ENCODE data around the gene CHST2.

CHST2 gene

DNA sequence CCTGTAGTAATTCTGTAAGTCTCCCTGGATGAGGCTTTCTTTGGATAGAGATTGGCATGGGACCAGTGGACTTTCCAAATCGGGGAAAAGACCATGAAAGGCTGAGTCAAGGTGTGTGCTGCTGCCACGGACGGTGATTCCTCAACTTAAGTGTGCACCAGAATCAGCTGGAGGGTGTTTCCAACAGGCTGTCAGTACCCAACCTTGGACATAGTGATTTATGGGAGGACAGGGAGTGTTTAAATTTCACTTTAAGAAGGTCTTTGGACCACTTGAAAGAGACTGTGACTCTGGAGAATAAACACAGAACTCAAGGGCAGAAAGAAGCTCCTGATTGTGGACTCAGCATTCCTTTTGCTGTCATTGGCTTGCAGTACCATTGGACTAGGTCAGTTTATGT, 20.4 kb upstream of the CHST2 start:
- DNase-seq: no peak

DNA sequence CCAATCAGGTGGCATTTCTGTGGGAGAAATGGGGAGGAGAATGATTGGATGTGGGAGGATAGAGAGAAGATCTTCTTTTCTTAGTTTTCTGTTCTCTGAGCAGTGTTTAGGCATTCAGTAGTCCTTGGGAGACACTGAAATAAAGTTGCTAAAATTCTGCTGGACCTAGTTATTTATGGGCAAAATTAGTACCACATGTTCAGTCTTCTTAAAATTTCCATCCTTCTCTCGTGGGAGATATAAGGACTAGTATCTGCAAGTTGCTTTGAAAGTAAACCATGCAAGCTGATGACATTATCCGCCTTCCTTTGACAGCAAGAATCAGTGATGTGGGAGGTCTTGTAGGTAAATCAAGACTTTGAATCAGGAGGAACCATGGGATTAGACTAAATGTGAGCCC, 19.9 kb upstream of the CHST2 start:
- no peak for DNase-seq

DNA sequence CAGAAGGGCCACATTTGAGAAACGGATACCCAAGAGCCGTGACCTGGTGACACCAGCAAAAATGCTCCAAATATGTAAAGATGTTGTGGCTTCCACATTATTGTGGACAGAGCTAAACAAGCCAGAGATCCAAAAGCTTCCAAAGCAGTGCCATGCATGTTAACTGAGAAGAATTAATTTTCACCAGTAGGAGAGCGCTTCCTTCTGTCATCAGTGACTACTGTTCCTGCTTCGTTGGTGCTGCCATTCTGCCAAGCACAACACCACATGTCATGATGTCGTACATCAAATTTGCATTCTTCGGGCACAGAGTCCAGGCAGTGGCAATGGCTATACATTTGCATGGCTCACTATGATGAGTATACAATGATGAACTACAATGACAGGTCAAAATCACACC, 19.1 kb upstream of the CHST2 start:
- no peak for DNase-seq

DNA sequence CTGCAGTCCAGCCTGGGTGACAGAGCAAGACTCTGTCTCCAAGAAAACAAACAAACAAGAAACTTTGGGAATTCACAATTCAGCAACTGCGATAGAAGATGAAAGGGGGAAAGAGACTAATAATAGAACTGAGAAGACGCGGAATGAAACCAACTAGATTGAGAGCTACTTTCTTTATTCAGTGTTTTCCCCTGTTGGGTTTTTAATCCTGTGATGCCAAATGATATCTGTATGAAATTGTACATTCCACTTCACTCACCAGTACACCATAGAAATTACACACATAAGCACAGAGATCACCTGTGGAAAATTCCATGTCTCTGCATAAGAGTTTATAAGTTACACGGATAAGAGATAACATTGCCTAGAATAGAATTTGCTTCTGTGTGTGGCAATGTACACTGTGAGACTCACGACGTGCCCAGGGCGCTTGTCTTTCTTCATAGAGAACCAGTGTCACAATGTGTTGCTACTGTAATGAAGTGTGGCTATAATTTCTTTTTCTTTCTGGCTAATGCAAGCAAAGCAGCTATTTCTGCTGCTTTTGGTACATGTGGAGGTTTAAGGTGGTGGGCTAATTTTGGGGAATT, 17.7 kb upstream of the CHST2 start:
- no peak for DNase-seq

DNA sequence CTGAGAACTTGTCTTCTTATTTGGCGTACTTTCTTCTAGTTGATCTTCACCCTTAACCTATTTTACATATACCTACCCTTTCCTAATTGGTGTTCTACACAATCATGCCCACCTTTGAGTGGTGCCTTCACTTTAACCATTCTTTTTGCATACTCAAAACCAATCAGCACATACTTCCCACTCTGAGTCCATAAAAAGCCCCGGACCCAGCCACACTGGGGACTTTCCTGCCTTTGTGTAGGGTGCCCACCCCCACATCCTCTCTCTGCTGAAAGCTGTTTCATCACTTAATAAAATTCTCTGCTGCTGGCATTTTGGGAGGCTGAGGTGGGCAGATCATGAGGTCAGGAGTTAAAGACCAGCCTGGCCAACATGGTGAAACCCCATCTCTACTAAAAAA, 15.9 kb upstream of the CHST2 start:
- DNase-seq: no peak

DNA sequence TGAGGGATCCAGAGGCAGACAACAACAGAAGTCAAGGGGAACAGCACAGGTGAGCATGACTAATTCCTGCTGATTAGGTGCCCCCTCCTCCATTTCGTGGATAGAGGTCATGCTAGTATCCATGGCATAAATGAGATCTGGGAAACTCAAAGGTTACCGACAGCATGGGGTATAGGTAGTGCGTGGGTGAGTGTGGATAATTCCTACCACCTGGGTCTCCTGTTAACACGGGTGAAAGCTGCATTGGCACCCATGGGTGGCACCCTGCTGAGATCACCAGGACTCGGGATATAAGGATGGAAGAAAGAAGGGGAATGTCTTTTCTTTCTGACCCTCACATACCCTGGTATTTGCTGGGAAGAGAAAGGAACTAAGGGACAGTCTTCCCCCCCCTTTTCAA, 14.4 kb upstream of the CHST2 start:
- no peak for DNase-seq

DNA sequence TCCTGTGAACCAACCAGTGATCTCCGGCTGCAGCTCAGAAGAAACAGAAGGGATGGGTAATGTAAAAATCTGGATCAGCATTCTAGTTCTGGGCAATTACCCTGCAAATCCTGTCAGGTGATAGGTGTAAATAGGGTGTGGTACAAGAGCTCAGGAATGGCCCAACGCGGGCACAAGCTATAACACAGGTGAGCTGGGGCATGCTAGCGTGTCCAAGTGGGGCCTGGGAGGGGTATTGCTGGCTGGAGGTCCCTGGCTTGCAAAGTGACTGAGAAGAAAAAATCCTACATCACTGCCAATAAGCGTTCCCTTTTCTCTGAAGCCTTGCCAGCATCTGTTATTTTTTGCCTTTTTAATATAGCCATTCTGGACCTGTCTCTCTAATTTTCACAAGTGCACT, 9.7 kb upstream of the CHST2 start:
- no peak for DNase-seq

DNA sequence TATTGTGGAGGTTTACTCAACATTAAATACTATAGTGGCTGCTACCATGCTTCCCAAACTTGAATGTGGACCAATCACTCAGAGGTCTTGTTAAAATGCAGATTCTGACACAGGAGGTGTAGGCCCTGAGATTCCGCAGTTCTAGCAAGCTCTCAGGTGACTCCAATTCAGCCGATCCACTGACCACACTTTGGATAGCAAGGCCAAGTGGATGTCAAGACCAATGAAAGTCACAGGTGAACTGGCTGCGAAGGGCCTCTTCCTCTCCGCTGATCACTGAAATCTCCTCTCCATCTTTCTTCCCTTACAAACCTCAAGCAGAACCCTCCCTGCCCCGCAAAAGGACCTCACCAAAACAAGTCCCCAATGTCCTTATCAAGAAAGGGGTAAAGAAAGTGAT, 9.2 kb upstream of the CHST2 start:
- no peak for DNase-seq

DNA sequence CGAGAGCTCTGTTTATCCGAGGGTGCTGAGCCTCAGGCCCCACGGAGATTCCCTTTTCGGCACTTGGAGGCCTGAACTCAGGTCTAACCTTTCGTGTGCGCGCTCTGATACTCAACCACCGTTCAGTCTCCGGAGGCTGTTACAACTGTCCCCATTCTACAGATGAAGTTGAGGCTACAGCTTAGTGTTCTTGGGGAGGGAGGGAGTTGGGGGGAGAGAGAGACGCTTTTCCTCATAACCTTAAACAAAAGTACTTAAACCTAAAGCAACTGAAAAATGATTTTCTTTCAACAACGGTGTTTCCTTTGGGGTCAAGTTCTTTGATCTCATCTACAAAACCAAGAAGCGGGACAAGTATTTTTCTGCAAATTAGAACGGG, 952 bp upstream of the CHST2 start:
- no peak for DNase-seq

DNA sequence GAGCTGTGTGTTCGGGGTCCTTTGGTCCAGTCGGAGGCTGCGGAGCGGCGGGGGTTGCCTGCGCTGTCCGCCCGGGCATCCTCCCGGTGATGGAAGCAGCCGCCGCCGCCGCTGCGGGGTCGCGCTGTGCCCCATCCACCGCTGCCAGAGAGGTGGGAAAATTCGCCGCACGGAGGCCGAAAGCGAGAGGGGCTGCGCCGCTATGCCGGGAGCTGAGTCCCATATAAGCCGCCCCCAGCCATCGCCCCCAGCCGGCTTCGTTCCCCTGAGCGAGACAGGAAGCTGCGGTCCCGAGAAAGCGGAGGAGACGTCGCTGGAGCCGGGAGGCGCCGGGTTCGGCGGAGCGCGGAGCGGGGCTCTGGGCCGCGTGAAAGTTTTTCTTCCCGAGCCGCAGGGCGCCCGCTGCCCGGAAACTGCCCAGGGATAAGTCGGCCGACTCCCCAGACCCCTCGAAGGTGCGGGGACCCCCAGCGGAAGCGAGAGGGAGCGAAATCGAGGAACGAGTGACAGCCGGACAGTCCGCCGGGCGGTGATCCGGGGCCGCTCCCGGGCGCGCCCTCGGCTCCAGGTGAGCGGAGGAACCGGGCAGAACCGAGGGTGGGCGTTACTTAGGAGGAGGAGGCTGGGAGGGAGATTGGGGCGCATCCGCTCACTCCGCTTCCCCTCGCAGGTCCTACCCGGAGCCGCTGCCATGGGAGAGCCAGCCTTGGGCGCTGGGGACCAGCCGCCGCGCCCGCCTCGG, 574 bp downstream of the CHST2 start:
- peak; percentile 39 for DNase-seq

DNA sequence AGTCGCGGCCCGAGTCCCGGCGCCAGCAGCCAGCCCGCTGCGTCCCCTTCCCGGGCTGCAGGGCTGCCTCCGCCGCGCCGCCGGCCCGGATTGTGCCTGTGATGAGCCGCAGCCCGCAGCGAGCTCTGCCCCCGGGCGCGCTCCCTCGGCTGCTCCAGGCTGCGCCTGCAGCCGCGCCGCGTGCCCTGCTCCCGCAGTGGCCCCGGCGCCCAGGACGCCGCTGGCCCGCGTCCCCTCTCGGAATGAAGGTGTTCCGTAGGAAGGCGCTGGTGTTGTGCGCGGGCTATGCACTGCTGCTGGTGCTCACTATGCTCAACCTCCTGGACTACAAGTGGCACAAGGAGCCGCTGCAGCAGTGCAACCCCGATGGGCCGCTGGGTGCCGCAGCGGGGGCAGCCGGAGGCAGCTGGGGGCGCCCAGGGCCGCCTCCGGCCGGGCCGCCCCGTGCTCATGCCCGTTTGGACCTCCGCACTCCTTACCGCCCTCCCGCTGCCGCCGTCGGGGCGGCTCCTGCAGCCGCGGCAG, 1.2 kb downstream of the CHST2 start:
- DNase-seq: peak; percentile 35

DNA sequence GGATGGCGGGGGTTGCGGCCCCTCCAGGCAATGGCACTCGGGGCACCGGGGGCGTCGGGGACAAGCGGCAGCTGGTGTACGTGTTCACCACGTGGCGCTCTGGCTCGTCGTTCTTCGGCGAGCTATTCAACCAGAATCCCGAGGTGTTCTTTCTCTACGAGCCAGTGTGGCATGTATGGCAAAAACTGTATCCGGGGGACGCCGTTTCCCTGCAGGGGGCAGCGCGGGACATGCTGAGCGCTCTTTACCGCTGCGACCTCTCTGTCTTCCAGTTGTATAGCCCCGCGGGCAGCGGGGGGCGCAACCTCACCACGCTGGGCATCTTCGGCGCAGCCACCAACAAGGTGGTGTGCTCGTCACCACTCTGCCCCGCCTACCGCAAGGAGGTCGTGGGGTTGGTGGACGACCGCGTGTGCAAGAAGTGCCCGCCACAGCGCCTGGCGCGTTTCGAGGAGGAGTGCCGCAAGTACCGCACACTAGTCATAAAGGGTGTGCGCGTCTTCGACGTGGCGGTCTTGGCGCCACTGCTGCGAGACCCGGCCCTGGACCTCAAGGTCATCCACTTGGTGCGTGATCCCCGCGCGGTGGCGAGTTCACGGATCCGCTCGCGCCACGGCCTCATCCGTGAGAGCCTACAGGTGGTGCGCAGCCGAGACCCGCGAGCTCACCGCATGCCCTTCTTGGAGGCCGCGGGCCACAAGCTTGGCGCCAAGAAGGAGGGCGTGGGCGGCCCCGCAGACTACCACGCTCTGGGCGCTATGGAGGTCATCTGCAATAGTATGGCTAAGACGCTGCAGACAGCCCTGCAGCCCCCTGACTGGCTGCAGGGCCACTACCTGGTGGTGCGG, 1.9 kb downstream of the CHST2 start:
- peak; percentile 74 for DNase-seq

DNA sequence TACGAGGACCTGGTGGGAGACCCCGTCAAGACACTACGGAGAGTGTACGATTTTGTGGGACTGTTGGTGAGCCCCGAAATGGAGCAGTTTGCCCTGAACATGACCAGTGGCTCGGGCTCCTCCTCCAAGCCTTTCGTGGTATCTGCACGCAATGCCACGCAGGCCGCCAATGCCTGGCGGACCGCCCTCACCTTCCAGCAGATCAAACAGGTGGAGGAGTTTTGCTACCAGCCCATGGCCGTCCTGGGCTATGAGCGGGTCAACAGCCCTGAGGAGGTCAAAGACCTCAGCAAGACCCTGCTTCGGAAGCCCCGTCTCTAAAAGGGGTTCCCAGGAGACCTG, 2.5 kb downstream of the CHST2 start:
- no peak for DNase-seq

DNA sequence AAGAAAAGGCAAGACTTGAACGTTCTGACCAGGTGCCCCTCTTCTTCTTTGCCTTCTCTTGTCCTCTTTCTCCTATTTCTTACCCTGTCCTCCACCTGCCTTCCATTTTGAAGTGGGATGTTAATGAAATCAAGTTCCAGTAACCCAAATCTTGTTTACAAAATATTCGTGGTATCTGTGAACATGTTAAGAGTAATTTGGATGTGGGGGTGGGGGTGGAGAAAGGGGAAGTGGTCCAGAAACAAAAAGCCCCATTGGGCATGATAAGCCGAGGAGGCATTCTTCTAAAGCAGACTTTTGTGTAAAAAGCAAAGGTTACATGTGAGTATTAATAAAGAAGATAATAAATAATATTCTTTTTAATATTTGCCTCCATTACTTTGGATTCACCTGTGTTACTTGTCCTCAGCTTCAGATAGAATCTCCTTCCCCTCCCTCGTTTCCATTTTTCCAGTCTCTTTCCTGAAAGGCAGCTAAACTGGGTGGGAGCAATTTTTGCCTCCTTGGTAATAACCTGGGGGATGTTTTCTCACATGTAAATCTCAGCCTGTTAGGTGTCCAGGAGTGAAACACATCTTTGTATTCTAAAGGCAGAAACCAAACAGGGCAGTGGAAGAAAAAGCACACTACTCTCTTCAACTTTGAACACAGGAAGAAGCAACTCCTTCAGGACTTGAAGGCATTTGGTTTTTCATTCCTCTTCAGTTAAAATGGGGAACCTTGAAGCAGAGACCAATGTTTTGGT, 3.2 kb downstream of the CHST2 start:
- DNase-seq: no peak

DNA sequence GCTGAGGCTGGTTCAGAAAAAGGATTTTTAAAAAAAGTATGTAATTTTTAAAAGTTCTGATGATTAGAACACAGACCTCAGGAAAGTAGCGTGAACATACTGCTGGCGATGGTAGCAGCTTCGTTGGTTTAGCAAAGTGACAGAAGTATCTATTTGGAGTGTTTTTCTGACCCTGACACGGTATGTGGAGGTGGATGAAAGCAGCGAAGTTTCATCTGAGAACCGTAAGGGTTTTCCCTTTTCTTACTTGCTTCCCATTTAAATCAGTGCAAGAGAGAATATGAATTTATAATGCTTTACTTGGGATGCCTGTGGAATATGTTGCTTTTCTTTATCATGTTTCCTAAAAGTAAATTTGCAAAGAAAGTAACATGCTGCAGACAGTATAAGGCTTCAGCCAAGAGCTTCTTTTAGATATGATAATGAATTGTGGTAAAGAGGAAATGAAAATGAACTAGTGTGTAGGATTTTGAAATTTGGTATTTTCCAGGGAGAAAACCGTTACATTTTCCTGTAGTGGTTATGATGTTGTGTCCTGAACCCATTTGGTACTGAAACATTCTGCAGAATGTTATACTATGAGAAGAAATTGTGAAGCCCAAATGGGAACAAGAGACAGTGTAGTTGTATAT, 3.9 kb downstream of the CHST2 start:
- DNase-seq: no peak

DNA sequence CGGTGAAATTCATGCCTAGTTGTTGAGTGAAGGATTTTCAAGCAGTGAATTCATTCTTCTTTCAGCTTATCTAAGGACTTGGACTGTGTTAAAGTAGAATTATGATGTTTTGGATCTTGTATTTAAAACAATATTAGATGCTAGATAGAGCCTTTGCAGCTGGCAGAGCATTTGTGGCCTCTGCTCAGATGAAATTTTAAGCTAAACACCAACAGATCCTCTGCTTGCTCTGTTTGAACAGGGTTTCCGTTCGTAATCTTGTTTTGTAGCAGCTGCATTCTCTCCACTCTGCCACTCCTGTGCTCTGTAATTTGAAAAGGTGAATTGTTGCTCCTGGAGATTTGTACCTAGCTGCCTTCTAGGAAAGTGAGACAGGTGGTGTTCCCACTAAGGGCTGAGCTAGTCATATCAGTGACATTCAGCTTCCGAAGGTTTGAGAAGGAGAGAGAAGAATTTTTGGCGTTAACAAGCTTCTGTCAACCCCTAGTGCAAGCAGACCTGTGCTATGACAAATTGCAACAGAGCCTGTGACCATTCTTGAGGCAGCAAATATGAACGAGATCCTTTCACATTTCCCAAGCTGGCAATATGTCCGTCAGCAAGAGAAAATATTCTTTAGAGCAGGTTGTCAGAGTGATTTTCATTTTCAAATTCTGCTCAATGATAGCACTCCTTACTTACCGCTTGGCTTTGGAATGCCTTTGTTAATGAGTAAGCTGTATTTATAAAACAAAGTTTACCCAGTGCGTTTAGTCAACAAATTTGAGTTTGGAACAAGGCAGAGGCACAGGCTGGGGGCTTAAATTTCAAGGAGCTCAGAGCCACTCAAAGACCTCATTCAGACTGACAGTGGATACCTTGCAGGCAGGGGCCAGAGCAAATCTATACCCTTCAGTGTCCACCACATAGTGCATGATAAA, 5.3 kb downstream of the CHST2 start:
- no peak for DNase-seq

DNA sequence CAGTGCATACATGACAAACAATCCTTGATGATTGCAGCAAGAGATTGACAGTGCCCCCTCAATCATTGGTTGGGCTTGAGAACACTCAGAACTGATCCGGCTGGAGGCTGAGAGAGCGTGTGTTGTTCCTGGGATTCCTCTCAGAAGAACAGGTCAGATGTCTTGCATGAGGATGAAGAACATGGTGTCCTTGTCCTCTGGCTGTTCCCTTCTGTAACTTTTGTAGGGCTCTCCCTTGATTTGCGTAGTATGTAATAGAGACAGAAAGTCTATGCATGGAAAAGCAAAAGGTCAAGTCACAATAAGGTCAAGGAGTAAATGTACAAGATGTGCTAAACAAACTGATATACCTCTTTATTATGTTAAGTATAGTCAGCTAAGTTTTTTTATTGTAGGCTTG, 8.2 kb downstream of the CHST2 start:
- no peak for DNase-seq

DNA sequence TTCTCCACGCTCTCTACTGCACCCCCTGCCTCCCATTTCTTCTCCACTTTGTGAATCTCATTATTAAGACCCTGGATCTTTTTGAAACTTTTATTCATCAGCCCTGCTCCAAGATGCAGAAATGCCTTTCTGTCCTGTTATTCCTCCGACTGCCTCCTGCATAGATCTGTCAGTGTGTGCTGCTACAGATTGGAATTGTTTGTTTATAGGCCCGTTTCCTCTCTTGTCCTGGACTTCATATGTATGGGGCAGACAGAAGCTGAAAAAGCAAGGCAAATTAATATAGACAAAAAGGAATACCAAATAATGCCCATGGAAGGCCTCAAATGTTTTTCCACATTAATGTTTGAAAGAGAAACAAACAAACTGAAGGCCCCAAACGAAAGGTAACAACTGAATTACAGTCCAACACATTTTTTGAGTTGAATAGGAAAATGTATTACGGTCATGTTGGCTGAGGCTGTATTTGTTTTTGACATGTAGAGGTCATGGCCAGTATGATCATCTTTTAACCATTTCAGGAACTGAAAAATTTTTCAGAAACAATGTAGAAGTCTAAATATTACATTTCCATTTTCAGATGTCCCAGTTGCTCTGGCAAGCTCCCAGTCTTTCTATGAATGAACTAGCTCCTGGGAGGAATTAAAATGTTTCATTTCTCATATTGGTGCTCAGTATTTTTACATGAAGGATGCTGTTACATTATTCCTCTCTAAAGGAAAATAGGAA, 8.8 kb downstream of the CHST2 start:
- DNase-seq: no peak

DNA sequence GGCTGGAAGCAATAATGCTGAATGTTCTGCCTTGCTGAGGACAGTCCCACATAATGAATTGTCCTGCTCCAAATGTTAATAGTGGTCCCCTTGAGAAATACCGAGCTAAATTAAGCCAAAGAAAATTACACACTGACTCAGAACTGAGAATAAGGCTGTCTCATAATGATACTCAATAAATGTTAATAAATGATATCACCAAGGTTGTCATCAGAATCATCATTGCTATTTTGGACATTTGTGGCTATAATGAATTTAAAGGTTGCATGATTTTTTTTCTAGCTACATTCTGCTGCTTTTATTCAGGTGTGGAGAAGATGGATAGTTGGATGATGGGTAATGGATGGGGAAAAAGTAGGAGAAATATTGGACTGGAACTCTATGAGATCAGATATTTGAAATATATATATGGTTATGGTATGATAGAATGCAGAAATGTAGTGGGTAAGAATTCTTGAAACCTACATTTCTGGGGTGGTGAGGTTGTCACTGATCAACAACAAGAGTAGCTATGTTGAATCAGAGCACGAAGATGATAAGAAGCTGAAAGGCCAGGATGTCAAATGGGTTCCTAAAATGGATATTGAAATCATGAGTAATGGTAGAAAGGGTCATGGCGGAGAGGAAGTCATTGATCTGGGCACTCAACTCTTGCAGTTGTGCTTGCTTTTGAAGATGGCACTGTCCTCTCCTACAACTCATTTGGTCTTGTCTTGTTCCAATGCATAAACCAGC, 12.8 kb downstream of the CHST2 start:
- no peak for DNase-seq

DNA sequence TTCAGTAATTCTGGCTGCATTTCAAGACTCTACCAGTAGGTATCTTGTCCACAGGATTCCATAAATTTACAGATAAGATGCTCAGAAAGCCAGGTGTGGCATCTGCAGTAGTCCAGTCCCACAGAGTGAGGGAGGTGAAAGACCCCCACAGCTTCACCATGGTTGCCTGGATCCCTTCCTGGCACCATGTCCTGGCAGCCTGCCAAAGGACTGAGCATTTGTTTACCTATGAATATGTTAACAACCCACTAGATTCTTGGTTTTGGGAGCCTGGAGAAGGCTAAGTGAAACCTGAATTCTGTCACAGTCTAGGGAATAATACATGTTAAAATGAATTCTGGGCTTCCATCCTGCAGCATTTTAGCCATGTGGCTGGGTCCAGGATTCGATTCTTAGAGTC, 14.9 kb downstream of the CHST2 start:
- DNase-seq: no peak
